PFSK-1 (cell line): Measurements from ENCODE around the gene ZSCAN5B.
A peak's percentile ranks its signal among the peaks of the same experiment; 100 is the strongest.

Experiments
- FOXP2 ChIP-seq: optimal IDR thresholded peaks from 2 replicates; pipeline ENCODE3; 2011; ENCODE audit warnings: borderline replicate concordance, control low read depth, inconsistent platforms; ENCODE audit not compliant: insufficient read depth; ENCODE audit errors: extremely low read length, extremely low read depth
- POLR2AphosphoS5 ChIP-seq: IDR thresholded peaks from 2 replicates; pipeline ENCODE4 v1.6.1; 2012; ENCODE audit warnings: low read depth, mild to moderate bottlenecking, control low read depth, low read length, moderate library complexity
- REST ChIP-seq, 2 experiments: IDR thresholded peaks; 2 replicates each; pipeline versions ENCODE4 v1.6.1 to v1.8.0; 2011 to 2012; ENCODE audit warnings: low read depth in 2 of 2, low read length in 2 of 2, control low read depth in 1 of 2, inconsistent platforms in 1 of 2, mild to moderate bottlenecking in 1 of 2, moderate library complexity in 1 of 2; ENCODE audit not compliant: insufficient read depth in 1 of 2
- SIN3A ChIP-seq: IDR thresholded peaks from 2 replicates; pipeline ENCODE4 v1.6.1; 2012; ENCODE audit warnings: mild to moderate bottlenecking, low read length, moderate library complexity, borderline replicate concordance; ENCODE audit not compliant: insufficient read depth
- TAF1 ChIP-seq: IDR thresholded peaks from 2 replicates; pipeline ENCODE4 v1.6.1; 2012; ENCODE audit warnings: low read length, control low read depth, borderline replicate concordance; ENCODE audit not compliant: insufficient read depth

ZSCAN5B gene

DNA sequence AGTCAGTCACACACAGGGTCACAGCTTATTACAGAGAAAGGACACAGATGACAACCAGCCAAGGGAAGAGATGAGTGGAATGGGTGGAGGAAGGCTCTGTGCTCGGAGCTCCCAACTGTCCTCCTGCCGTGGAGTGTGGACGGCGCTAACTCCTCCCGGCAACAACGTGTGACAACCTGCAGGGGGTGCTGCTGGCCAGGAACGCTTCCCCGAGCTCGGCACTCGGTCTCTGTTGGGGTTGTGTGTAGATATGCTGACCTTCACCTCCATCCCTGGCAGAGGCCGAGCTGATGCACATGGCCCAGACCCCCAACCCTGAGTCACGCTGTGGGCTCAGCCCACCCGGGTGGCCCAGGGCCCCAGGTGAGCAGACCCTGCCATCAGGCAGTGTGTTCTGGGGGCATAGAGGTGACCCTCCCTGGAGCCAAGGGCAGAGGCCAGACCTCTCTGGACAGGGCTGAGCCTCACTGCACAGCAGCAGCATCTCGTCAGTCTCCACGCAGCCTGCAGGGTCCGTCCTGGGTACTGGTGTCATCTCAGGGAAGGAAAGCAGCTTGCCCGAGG, 42.4 kb downstream of the ZSCAN5B start:
- TF ChIP-seq POLR2AphosphoS5, result no peak
- TF ChIP-seq SIN3A, result no peak
- no peak for TF ChIP-seq REST (IDR thresholded peaks at IDR 0.05; ENCODE audit: insufficient read depth in 1 of 2, low read depth in 2 of 2, low read length in 2 of 2)
- TF ChIP-seq FOXP2, result peak; percentile 68
- TF ChIP-seq TAF1, result no peak

GRCh38 chr19:56153507-56153906, 44.1 kb downstream of the ZSCAN5B start:
- TF ChIP-seq REST (IDR thresholded peaks at IDR 0.05; ENCODE audit: insufficient read depth in 1 of 2, low read depth in 2 of 2, low read length in 2 of 2) (no peak), POLR2AphosphoS5 (no peak), SIN3A (no peak), TAF1 (no peak), FOXP2 (no peak)

DNA sequence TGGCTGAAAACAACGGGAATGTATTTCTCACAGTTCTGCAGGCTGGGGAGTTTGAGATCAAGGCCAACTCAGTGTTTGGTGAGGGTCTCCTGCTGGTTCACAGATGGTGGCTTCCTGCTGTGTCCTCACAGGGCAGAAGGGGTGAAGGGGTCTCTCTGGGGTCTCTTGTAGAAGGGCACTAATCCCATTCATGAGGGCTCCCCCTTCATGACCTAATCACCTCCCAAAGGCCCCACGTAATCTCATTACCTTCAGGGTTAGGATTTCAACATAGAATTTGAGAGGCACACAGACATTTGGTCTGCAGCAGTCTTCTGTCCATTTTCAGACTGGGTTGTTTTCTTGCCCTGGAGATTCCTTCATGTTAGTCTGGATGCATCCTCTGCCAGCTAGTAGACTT, 44.9 kb downstream of the ZSCAN5B start:
- TF ChIP-seq REST (IDR thresholded peaks at IDR 0.05; ENCODE audit: insufficient read depth in 1 of 2, low read depth in 2 of 2, low read length in 2 of 2), result no peak
- no peak for TF ChIP-seq POLR2AphosphoS5
- TF ChIP-seq FOXP2, result no peak
- no peak for TF ChIP-seq SIN3A
- TF ChIP-seq TAF1, result no peak

DNA sequence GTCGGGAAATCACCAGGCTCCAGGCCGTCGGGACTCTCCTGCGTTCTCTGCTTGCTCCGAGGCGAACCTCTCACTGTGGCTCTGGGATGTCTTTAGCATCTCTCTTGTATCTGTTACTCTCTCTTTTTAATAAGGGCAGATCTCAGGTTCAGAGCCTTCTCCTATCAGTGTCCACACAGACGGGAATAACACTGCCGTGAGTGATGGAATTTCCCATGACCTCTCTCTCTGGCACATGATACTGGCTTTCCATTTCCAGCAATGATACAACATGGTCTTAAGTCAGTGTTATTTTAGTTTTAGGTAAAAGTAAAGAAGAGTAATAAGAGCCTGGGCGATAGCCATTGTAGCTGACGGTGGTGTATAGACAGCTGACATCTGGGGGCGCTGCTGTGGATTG, 47.2 kb downstream of the ZSCAN5B start:
- TF ChIP-seq POLR2AphosphoS5, result no peak
- TF ChIP-seq FOXP2, result no peak
- no peak for TF ChIP-seq SIN3A
- no peak for TF ChIP-seq TAF1
- TF ChIP-seq REST (IDR thresholded peaks at IDR 0.05; ENCODE audit: insufficient read depth in 1 of 2, low read depth in 2 of 2, low read length in 2 of 2), result no peak

DNA sequence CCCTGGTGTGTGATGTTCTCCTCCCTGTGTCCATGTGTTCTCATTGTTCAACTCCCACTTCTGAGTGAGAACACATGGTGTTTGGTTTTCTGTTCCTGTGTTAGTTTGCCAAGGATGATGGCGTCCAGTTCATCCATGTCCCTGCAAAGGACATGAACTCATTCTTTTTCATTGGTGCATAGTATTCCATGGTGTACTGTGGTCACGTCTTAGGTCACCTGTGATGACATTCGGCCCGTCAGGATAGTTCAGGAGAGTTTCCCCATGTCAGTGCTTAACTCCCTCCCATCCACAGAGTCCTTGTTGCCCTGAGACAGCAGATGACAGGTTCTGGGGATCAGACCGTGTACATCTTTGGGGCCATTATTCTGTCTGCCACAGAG, 47.9 kb downstream of the ZSCAN5B start:
- no peak for TF ChIP-seq TAF1
- TF ChIP-seq POLR2AphosphoS5, result no peak
